Glomerular endothelial cell (primary cell): ENCODE data around the gene DCAF6. TPM values are rescaled to one million over a fixed set of nuclear protein-coding genes. Genes with fewer than 3 reads are reported as not detected.
"Not testable (repeated sequence)": the region's sequence is repeated elsewhere in the genome, so short reads cannot be mapped to it uniquely, and the experiment has no call there.

ENCODE experiments used
- DNase-seq: peaks from one replicate; pipeline ENCODE4 v3.0.0-alpha.2; 2011; ENCODE audit warnings: low read depth, low spot score; ENCODE audit errors: extremely low read depth
- total RNA-seq: library from RNA; depleted of rRNA; stranded (reverse); fragments of >200 nt; gene quantifications from 2 replicates; pipeline ENCODE4 v1.2.3, GENCODE V29; 2015

The DCAF6 gene
- total RNA-seq, 1 donor from 2014 or later, result 45.2 TPM

DNA sequence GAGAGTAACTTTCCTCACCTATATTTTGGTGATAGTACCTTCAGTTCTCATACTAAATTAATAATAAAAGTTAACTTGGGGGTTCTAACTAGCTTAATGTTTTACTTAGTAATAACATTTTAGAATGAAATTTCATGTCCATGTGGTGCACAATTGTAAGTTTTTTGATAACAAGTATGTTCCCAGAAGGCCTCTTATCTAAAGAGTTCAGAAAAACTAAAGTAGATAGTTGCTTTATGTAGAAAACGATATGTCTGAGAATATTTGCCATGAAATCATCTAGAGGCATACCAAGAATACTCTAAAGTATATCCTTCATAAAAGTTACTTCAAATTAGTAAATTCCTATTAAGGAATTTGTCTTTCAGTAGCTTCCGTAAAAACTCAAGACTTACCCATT lies 12.4 kb upstream of the DCAF6 start:
- DNase-seq, result no peak

DNA sequence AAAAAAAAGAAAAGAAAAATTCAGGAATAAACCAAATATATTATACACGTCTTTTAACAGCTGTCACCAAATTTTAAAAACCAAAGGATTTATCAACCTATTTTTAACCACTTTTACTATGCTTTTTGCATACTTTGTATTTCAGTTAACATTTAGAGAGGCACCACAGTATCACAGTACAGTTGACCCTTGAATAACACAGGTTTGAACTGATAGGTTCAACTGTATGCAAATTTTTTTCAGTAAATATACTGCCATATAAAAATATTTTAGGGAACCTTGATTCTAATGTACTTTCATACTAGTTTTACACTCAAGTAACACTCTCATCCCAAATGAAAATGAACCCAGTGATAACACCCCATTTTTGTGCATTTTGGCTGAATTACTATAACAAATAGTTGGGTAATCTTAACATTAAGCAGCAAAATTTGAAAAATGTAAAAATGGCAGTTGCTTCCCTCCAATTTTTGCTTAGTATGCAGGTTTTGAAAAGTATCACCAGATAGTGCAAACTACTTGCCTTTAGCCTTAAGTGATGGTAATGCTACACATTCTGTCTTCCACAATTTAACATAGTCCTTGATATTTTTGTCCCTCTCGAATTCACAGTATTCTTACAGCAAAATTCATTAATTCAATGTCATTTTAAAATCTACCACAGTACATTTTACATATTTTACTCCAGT lies 11.8 kb upstream of the DCAF6 start:
- DNase-seq, result no peak

DNA sequence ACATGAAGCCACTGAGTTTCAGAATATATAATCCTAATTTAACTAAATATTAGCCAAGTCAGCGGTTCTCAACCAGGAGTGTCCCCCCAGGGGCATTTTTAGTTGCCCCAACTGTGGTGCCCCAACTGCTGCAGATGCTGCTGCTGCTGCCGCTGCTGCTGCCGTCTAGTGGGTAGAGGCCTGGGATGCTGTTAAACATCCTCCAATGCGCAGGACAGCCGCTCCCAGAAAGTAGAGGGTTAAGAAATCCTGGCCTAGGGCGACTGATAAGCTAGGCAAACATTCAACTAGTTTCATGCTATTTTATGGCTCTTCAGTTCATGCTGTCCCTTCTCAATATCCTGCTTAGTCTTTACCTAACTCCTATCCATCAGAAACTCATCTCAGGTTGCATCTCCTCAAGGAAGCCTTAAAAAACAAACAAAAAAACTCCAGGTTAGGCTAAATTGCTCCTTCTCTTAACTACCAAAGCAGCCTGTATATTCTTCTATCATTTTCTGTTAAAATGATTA lies 9.9 kb upstream of the DCAF6 start:
- DNase-seq, result no peak

DNA sequence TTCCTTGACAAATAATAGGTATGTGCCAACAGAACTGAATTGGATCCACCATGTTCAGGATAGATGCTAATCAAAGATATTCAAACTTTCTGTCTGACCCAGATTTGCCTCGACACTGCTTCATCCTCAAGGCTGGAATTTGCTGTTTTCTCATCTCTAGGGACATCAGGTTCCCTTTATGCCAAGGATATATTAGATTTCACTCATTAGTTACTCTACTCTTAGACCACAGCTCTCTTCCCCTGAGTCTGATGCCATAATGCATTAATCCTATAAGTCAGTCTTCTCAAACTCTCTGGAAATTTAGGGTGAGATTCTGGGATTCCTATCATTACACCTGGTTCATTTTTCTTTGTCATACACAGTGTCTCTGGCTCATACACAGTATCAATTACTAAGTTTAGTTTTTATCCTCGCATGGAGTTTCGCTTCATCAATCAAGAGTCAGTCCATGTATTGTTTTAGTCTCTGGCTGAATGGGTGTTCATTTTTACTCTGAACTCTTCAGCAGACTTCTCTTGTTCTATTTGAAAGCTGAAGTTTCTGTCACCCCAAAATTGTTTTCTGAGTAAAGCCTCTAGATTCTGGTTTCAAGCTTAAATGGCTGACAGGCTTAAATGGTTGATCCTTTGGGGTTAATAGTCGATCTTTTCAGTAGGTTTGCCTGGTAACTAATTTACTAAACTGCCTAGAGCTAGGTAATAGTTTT lies 9.3 kb upstream of the DCAF6 start:
- no peak for DNase-seq

DNA sequence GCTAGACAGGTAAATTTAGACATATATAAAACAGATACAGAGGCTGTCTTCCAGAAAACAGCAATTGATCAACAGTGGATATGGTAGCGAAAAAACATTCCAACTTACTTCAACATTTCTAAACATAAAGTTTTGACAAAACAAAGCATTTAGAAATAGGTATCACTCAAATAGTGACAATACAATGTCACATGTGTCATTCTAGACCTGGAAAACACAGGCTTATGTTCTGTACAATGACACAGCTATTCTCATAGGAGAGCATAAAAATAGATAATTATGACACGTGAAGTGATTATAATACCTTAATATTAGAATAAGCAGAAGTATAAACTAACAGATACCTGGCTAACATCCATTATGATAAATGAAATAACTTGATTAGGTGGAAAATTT lies 8.0 kb upstream of the DCAF6 start:
- DNase-seq, result no peak

DNA sequence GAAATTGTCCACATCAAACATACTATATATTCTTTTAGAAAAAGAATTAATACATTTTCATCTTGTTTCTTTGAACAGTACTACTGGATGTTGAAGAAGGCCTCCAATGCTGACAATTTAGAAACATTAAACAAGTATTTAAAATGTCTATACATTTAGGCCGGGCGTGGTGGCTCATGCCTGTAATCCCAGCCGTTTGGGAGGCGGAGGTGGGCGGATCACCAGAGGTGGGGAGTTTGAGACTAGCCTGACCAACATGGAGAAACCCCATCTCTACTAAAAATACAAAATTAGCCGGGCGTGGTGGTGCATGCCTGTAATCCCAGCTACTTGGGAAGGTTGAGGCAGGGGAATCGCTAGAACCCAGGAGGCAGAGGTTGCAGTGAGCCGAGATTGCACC lies 7.6 kb upstream of the DCAF6 start:
- not testable (repeated sequence) for DNase-seq

DNA sequence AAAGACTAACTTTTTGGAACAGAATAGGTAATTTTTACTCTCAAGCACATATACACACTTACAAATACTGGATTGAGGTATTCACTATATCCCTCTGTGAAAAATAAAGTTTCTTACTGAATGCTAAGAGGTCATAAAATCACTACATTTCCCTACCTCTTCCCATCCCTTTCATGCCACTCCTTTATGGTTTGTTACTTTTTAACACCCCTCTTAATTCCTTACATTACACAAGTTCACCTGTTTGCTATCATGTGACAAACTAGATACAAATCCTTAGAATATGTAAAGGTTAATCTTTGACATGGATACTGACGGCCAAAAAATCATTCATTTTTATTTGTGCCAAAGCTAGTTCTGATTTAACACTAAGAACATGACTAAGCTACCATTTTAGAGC lies 6.8 kb upstream of the DCAF6 start:
- DNase-seq, result no peak

DNA sequence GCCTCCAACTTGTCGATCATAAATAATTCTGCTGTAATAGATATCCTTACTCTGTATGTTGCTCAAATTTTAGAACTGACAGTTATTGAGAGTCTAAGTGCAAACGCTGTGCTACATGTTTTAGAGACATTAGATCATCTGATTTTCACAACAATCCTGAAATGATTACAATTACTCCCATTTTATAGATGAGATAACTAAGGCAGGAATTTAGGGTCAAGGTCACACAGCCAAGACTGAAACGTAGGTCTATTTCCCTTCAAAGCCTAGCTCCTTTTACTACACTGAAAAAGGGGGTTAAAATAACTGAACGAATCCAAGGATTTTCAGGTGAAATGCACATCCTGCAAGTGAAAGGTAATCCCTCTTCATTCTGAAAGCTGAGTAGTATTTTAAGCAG lies 2.7 kb upstream of the DCAF6 start:
- no peak for DNase-seq

DNA sequence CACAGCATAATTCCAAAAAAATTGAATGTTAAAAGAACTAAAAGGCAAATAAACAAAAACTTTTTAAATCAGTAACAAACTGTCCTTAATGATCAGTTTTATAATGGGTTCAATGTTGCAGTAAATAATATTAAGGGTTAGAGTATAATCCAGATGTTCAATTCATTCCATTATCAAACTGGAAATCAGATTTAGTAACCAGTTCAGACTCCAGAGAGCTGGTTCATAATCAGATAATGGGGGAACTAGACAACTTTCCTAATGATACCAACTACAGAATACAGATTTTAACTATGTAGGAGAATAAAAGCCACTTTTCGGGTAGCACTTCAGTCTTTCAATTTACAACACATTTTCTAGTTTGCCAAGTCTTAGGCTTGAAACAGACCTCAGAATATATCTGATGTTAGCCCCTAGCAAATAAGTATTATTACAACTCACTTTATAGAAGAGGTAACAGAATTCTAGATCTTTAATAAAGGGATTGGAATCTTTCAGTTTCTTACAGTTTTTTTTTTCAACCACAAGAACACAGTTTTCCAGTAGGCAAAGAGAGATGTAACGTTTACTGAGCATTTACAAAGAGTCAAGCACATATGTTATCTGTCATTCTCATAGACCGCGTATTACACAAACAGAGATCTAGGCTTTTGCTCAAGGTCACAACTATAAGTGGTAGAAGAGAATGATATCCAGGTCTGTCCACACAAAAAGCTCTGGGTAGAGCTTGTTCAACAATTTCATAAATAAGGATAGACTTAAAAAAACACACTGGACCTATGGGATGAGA lies 1.9 kb upstream of the DCAF6 start:
- no peak for DNase-seq

DNA sequence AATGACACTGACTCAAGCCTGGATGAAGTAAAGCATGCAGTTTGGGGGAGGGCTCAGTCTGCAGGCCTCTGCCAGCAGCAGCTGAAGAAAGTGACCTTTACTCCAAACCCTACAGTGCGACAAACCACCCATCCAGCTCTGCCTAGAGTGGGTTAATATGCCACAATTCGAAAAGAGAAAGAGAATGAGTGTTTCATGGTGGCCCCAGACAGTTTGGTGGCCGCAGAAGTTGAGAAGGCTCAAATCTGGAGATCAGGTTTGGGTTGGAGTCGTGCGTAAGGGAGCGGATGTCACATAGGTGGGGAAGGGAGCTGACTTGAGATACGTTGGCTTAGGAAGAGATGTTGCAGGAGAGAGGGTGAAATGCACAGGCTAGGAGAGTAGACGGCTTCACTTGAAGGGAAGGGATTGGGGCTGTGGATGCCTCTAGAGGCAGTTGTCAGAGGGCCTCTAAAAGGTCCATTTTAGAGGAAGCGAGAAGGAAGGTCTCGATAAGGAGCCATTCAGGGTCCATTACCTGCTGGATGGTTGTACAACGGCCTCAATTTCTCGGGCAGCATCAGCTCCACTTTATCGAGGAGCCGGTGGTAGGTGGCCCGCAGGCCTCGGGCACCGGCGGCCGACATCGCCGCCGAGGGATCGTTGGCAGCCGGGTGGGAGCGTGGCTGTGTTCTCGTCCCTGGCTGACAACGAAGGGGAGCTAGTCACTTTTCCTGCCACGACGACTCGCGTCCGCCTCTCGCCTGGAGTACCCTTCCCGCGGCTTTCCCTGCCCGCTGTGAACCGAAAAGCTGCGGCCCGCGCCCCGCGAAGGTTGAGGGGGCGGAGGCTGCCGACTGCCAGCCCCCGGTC lies 1.0 kb upstream of the DCAF6 start:
- DNase-seq, result no peak

DNA sequence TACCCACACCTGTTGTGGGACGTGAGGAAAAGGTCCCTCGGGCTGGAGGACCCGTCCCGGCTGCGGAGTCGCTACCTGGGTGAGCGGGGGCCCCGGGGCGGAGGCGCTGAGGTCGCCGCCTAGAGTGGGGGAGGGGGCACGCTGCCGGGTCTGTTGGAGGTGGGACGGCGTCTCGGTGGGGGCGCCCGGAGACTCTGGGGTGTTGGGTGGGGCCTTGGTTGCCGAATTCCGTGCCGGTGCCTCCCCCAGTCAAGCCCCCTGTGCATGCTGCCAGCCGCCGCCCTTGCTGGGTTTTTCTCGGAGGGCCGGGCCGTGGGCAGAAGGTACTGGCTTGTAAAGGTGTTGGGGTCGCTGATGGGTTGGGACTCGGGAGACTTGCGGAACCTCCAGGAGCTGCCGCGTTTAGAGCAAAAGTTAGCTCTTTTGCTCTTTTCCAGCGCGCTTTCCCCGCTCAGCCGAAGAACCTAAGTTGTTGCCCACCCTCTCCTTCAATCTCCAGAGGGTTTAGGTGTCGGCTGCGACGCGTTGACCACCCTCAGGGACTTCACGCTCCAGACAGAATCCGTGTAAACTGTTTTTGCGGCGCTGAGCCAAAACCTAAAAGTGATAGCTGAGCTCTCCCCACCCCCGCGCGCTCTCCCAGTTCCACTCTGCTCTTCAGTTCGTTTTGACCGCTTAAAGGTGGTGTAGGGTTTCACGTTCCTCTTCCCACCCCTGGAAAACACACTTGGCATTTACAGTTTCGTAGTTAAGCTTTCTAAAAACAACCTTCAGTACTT lies 636 bp downstream of the DCAF6 start, which contains the start of gene MPC2:
Gene MPC2, minus strand, starts transcription at position 143 of the 779 bp plus-strand sequence. CDS start 1,231 bp downstream, outside the sequence.
- DNase-seq, result no peak

DNA sequence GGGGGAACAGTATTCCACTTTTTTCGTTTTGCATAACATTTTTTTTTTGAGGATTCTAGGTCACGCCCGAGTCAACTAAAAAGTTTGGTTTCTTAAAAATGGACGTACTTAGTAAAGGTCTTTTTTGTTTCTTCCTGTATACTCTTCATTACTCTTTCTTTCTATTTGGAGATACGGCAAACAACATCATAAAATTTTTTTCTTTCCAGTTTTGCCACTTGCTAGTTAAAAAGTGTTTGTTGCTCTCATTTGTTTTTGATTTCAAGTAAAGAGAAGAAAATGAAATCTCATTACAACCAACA lies 1.2 kb downstream of the DCAF6 start:
- no peak for DNase-seq

DNA sequence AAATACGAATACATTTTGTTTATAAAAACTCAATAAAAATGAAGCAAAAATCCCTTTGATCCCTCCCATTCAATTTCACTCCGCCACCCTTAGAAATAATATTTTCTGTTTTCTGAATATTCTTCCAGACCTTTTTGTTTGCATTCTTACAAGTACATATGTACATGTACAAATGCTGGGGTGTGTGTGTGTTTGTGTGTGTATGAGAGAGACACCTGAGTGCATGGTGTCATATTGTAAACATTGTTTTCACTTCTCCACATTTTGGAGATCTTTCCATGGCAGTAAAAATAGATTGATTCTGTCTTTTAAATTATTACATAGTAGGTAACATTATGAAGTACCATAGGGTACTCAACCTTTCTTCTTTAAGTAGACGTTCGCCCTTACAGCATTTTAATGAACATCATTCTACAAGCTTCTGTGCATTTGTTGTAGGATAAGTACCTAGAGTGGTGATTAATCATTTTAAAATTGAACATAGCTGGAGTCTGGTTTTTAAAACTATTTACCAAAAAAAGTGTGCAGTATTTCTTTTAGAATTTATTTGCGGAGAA lies 1.7 kb downstream of the DCAF6 start:
- no peak for DNase-seq

DNA sequence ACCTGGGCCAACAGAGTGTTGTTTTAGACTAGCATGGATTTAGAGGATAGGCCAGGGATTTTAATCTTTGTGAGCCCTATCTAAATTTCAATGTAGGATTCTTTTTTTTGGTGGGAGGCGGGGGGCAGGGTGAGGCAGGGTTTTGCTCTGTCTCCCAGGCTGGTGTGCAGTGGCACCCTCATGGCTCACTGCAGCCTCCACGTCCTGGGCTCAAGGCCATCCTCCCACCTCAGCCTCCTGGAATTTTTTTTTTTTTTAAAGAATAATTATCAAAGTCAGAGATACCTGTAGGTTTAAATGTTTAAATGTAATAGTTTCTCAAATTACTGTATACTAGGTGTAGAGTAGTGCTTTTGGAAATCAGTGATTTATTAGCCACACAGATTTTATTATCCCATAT lies 3.8 kb downstream of the DCAF6 start:
- DNase-seq, result no peak

DNA sequence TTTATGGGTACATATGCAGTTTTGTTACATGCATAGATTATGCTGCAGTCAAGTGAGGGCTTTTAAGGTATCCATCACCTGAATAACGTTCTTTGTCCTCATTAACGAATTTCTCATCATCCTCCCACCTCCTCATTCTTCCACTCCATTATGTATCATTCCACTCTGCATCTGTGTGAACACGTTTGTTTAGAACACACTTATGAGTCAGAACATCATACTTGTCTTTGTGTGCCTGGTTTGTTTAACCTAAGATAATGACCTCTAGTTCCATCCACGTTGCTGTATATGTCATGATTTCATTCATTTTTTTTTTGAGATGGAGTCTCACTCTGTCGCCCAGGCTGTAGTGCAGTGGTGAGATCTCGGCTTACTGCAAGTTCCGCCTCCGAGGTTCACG lies 7.1 kb downstream of the DCAF6 start:
- no peak for DNase-seq

DNA sequence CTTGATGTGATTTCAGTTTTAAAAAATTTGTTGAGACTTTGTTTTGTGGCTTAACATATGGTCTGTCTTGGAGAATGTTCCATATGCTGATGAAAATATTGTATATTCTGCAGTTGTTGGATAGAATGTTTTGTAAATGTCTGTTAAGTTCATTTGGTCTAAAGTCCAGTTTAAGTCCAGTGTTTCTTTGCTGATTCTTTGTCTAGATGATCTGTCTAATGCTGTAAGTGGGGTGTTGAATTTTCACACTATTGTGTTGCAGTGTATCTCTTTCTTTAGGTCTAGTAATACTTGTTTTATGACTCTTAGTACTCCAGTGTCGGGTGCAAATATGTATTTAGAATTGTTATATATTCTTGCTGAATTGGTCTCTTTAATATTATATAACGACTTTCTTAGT lies 11.2 kb downstream of the DCAF6 start:
- no peak for DNase-seq

DNA sequence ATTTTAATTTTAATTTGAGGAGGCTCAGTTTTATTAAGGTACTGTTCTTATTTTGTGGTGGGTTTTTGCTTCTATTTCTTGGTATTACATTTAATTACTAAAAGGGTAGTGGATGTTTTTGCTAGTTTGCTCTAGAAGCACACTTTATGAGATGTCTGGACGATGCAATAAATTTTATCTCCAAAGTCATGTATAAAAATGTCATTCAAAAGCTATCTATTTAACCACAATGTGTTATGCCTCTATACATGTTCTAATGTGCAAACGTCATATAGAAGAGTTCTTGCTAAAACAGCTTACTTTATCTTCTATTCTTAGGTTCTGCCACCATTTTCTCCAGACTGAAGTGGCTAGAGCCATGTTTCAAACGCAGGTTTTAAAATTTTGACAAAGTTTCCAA lies 13.3 kb downstream of the DCAF6 start:
- DNase-seq, result no peak

DNA sequence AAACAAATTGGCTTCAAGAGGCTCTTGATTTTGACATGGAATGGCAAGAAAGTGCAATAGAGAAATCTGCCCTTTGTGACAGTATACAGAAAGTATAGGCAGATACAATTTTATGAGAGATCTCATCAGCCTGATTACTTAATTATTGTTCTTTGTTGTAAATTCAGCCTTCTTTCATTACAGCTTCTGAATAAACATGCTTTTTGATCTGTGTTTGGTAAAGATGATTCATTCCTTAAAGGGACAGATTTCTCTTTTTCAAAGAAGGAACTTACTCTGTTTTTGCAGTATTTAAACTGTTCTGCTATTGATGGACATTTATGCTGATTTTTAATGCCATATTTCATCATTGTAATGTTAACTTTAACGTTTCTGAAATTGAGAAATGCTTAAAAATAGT lies 14.1 kb downstream of the DCAF6 start:
- no peak for DNase-seq

DNA sequence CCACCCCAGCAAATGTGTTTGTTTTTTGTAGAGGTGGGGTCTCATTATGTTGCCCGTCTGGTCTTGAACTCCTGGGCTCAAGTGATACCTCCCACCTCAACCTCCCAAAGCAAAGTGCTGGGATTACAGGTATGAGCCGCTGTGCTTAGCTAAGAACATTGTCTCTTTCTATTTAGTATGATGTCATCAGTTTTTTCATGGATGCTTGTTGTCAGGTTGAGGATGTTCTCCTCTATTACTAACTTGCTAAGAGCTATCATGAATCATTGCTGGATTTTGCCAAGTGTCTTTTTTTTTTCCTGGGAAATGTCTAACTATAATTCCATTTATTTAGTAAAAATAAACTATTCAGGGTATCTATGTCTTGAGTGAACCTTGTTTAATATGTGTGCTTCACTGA lies 19.4 kb downstream of the DCAF6 start:
- DNase-seq, result no peak

DNA sequence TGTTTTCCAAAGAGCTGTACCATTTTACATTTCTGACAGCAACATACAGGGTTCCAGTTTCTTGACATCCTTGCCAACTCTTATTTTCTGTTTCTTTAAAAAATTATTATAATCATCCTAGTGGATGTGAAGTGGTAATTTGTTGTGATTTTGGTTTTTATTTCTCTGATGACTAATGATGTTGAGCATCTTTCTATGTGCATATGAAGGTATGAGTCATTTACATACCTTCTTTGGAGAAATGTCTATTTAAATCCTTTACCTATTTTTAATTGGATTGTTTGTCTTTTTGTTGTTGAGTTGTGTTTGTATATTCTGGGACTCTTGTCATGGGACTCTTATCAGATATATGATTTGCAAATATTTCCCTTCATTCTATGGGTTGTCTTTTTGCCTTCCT lies 21.2 kb downstream of the DCAF6 start:
- no peak for DNase-seq
